Stimulated activated CD4-positive, alpha-beta T cell treated with anti-CD3 and anti-CD28 coated beads, Interleukin-15, amount 100 ng/mL, for 1 hour (primary cell): ENCODE data around the gene DHX34.
"Not testable (repeated sequence)": the region's sequence is repeated elsewhere in the genome, so short reads cannot be mapped to it uniquely, and the experiment has no call there.

Experiments
- DNase-seq, 2 donors: peaks; one replicate each; pipeline ENCODE4 v3.0.0-alpha.2; 2020; ENCODE audit warnings: low read depth in 1 of 2, low spot score in 1 of 2

DHX34 gene

DNA sequence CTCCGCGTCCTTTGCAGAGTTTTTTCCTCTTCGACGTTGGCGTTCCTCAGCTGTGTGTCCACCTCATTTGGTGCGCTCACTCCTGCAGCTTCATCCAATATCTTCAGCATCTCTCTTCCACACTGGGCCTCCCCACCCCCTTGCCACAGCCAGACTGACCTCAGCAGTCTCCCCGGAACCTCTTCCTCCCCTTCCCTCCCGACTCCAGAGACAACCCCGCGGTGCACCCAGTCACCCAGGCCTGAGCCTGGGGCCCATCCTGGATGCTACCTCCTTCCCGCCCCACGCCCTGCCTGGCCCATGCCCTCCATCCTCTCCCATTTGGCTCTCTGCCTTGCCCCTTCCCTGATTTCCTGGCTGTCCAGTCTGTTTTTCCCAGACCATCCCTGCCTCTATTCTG, 25.2 kb upstream of the DHX34 start:
- DNase-seq = no peak

DNA sequence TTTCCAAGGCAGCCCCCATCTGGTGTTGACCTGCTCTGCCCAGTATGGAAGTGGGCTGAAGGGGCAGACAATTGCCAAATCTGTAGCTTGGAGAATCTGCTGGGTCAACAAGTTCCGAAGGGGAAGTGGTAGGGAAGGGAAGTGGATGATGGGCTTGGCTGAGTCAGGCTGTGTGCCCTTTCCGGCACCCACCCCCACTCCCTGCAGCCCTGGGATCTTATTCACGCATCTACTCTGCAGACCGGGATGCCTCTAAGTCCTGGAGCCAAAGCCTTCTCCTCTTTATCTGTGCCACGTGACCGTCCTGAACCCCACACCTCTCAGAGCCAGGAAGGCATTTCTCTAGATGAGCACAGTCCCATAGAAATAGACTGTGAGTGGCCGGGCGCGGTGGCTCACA, 24.6 kb upstream of the DHX34 start:
- no peak for DNase-seq

GRCh38 chr19:47330466-47330869, 18.6 kb upstream of the DHX34 start:
- DNase-seq = no peak

GRCh38 chr19:47331490-47331889, 17.6 kb upstream of the DHX34 start:
- DNase-seq = no peak

- DNase-seq = no peak
These were observed 17.1 kb upstream of the DHX34 start, which contains the start of gene C5AR2 for GRCh38 chr19:47331931-47332547. Gene C5AR2, plus strand, starts transcription at chr19:47332175. Its CDS starts 8,625 bp downstream, at chr19:47340800.

DNA sequence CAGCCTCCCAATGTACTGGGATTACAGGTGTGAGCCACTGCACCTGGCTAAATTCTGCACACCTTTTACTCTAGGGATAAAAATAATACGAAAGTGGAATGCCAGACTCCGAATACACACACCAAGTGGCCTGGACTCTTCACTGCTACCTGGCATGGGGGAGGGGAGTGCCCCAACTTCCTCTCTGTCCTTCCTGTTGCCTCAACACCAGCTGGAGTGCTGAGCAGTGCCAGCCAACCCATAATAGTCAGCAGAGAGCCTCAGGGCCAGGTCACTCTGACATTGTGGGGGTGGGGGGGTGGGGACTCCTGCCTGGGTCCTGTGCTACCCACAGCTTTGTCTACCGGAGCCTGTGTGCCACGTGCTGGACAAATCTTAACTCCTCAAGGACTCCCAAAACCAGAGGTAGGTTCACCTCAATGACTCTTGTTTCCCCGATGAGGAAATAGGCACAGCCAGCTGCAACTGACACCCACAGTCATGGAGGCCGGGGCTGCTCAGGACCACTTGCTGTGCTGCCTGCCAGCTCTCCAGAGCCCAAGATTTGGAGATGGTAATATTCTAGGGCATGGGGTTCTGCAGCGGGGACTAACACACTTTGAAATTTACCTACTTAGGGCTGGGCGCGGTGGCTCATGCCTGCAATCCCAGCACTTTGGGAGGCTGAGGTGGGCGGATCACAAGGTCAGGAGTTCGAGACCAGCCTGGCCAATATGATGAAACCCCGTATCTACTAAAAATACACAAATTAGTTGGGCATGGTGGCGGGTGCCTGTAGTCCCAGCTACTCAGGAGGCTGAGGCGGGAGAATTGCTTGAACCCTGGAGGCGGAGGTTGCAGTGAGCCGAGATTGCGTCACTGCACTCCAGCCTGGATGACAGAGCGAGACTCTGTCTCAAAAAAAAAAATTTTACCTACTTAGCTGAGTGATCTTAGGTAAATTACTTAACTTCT, 12.1 kb upstream of the DHX34 start:
- not testable (repeated sequence) for DNase-seq

GRCh38 chr19:47339196-47339880, 9.8 kb upstream of the DHX34 start:
- DNase-seq = no peak

DNA sequence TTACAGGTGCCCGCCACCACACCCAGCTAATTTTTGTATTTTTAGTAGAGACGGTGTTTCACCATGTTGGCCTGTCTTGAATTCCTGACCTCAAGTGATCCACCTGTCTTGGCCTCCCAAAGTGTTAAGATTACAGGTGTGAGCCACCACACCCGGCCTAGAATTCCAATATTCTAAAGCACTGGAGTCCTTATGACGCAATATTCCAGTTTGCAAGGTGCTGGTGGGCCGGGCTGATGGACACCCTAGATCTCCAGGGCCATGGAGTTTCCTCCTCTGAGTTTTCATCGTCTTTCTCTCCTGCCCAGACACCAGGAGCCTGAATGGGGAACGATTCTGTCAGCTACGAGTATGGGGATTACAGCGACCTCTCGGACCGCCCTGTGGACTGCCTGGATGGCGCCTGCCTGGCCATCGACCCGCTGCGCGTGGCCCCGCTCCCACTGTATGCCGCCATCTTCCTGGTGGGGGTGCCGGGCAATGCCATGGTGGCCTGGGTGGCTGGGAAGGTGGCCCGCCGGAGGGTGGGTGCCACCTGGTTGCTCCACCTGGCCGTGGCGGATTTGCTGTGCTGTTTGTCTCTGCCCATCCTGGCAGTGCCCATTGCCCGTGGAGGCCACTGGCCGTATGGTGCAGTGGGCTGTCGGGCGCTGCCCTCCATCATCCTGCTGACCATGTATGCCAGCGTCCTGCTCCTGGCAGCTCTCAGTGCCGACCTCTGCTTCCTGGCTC, 8.5 kb upstream of the DHX34 start:
- no peak for DNase-seq

DNA sequence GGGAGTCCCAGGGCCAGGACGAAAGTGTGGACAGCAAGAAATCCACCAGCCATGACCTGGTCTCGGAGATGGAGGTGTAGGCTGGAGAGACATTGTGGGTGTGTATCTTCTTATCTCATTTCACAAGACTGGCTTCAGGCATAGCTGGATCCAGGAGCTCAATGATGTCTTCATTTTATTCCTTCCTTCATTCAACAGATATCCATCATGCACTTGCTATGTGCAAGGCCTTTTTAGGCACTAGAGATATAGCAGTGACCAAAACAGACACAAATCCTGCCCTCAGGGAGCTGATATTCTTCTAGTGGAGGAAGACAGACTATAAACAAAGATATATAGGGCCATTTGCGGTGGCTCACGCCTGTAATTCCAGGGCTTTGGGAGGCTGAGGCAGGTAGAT, 7.4 kb upstream of the DHX34 start:
- no peak for DNase-seq

- DNase-seq = no peak
These were observed 5.8 kb upstream of the DHX34 start for GRCh38 chr19:47343194-47343802.

GRCh38 chr19:47344425-47344824, 4.7 kb upstream of the DHX34 start:
- no peak for DNase-seq

- DNase-seq = not testable (repeated sequence)
These were observed 3.1 kb upstream of the DHX34 start for GRCh38 chr19:47346024-47346423.

- DNase-seq = no peak
These were observed 1.5 kb downstream of the DHX34 start for GRCh38 chr19:47350630-47351029.

DNA sequence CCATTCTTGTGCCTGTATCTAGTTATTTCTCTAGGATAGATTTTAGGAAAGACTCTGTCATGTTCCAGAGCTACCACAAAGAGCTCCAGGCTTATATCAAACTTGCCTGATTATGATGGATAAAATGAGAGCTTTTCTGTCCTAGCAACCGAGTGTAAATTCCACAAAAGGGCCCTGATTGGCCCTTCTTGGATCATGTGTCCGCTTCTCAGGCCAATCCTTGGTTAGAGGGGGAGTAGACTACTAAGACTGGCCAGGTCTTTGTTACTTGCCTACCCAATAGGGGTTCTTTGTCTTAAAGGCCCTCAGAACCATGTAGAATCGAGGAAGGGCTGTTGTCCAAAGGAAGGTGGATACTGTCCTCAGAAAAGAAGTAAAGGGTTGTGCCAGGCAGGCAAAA, 2.4 kb downstream of the DHX34 start:
- DNase-seq = no peak

DNA sequence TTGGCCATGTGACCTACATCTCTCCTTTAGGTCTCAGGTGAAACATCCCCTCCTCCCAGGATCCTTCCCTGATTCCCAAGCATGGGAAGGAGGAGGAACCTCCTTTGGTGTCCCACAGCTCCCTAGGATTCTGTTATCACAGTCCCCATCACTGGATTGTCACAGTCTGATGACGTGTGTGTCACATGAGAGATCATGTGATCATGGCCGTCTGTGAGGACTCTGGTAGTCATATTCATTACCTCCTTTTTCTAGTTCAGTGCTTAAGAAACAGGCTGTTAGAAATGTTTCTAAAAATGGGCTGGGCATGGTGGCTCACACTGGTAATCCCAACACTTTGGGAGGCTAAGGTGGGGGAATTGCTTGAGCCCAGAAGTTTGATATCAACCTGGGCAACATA, 3.0 kb downstream of the DHX34 start:
- DNase-seq = no peak

- DNase-seq = no peak
These were observed 4.2 kb downstream of the DHX34 start for GRCh38 chr19:47353307-47353712.

GRCh38 chr19:47356900-47357299, 7.8 kb downstream of the DHX34 start:
- no peak for DNase-seq

DNA sequence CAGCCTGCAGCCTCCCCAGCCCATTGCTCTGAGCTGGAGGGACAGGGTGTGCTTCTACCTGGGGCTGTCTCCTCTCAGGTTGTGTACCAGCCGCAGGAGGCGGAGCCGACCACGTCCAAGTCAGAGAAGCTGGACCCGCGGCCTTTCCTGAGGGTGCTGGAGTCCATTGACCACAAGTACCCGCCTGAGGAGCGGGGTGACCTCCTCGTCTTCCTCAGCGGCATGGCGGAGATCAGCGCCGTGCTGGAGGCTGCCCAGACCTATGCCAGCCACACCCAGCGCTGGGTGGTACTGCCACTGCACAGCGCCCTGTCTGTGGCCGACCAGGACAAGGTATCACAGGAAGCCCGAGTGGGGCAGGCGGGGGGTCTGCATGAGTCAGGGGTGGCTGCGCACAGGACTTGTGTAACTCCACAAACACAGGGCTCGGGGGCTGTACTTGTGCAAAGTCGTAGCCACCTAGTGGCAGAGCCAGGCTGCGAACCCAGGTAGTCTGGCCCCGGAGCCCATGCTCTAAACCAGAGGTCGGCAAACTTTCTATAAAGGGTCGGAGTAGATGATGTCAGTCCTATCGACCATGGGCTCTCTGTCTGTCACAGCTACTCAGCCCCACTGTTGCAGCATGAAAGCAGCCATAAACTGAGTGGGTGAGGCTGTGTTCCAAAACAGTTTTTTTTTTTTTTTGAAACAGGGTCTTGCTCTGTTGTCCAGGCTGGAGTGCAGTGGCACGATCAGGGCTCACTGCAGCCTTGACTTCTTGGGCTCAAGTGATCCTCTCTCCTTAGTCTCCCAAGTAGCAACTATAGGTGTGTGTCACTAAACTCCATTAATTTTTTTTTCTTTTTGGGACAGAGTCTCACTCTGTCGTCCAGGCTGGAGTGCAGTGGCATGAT, 8.9 kb downstream of the DHX34 start:
- DNase-seq = no peak

DNA sequence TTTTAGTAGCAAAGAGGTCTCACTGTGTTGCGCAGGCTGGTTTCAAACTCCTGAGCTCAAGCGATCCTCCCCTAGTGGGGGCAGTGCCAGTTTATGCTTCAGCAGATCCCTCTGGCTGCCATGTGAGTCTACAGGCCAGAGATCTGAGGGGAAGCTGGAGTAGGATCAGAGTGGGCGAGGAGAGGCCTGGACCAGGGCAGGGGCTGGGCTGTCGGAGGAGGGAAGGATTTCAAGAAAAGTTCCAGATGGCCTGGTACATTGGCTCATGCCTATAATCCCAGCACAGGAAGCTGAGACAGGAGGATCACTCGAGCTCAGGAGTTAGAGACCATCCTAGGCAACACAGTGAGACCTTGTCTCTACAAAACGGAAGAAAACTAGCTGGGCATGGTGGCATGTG, 9.8 kb downstream of the DHX34 start:
- no peak for DNase-seq

GRCh38 chr19:47362321-47362720, 13.2 kb downstream of the DHX34 start:
- DNase-seq = no peak
